Stimulated activated naive CD4-positive, alpha-beta T cell treated with Interleukin-2 at 50 U/mL for 16 hours (primary cell): ENCODE results near the gene CCDC80.

ENCODE experiments used
- DNase-seq: peaks from one replicate; lab custom pipeline; 2025; lab: John Stamatoyannopoulos, UW

The CCDC80 gene

GRCh38 chr3:112632596-112632995, 8.3 kb downstream of the CCDC80 start:
- no peak for DNase-seq

- DNase-seq: no peak
Observed at GRCh38 chr3:112631257-112631656, 9.7 kb downstream of the CCDC80 start.

- peak; percentile 20 for DNase-seq
Observed at GRCh38 chr3:112629425-112629824, 11.5 kb downstream of the CCDC80 start.

- DNase-seq: no peak
Observed at GRCh38 chr3:112627919-112628466, 12.9 kb downstream of the CCDC80 start.

GRCh38 chr3:112627419-112627818, 13.5 kb downstream of the CCDC80 start:
- DNase-seq: no peak

GRCh38 chr3:112623717-112624116, 17.2 kb downstream of the CCDC80 start:
- no peak for DNase-seq

GRCh38 chr3:112623213-112623612, 17.7 kb downstream of the CCDC80 start:
- DNase-seq: no peak

- DNase-seq: no peak
Observed at GRCh38 chr3:112619295-112619694, 21.6 kb downstream of the CCDC80 start.

- DNase-seq: no peak
Observed at GRCh38 chr3:112617285-112617684, 23.7 kb downstream of the CCDC80 start.

GRCh38 chr3:112615989-112616731, 24.8 kb downstream of the CCDC80 start:
- DNase-seq: no peak

GRCh38 chr3:112611752-112612515, 29.0 kb downstream of the CCDC80 start:
- DNase-seq: no peak

GRCh38 chr3:112610121-112610520, 30.8 kb downstream of the CCDC80 start:
- DNase-seq: no peak

GRCh38 chr3:112607863-112608262, 33.1 kb downstream of the CCDC80 start:
- no peak for DNase-seq

GRCh38 chr3:112606098-112606497, 34.8 kb downstream of the CCDC80 start:
- no peak for DNase-seq

GRCh38 chr3:112605285-112605684, 35.7 kb downstream of the CCDC80 start:
- DNase-seq: no peak

- DNase-seq: no peak
Observed at GRCh38 chr3:112604536-112604935, 36.4 kb downstream of the CCDC80 start.

- DNase-seq: no peak
Observed at GRCh38 chr3:112602217-112602838, 38.6 kb downstream of the CCDC80 start.

GRCh38 chr3:112598731-112599130, 42.2 kb downstream of the CCDC80 start:
- DNase-seq: no peak

- no peak for DNase-seq
Observed at GRCh38 chr3:112597945-112598344, 43.0 kb downstream of the CCDC80 start.

GRCh38 chr3:112594856-112595255, 46.1 kb downstream of the CCDC80 start:
- DNase-seq: no peak

- no peak for DNase-seq
Observed at GRCh38 chr3:112593258-112593657, 47.7 kb downstream of the CCDC80 start.

- DNase-seq: no peak
Observed at GRCh38 chr3:112587336-112587735, 53.6 kb downstream of the CCDC80 start.

GRCh38 chr3:112585782-112586181, 55.2 kb downstream of the CCDC80 start:
- DNase-seq: no peak
